SH-SY5Y (cell line): Measurements from ENCODE around the gene ATF7IP.
A peak's percentile ranks its signal among the peaks of the same experiment; 100 is the strongest.

Experiments
- GATA2 ChIP-seq: IDR thresholded peaks from 2 replicates; pipeline ENCODE4 v1.6.1; 2011; ENCODE audit warnings: mild to moderate bottlenecking, low read depth, low read length
- GATA3 ChIP-seq: IDR thresholded peaks from 2 replicates; pipeline ENCODE4 v1.6.1; 2011; ENCODE audit warnings: low read depth, mild to moderate bottlenecking, low read length, moderate library complexity

ATF7IP gene

DNA sequence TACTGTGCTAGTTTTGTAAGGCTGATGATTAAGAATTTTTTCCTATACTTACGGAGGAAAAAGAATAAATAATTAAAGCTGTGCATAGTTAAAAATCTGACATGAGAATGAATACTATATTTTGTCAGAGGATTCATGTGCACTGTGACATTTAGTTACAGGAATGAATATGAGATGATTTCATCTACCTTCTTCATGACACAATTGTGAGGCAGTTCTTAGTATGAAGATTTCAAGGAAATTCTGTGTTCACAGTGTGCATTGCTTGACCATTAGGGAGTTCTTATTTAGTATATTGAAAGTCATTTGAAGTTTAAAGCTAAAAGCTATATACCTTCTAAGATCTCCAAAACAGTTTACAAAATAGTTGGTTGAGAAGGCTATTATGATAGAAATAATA is 70.1 kb downstream of the ATF7IP start:
- no peak for TF ChIP-seq GATA2
- TF ChIP-seq GATA3, result no peak

DNA sequence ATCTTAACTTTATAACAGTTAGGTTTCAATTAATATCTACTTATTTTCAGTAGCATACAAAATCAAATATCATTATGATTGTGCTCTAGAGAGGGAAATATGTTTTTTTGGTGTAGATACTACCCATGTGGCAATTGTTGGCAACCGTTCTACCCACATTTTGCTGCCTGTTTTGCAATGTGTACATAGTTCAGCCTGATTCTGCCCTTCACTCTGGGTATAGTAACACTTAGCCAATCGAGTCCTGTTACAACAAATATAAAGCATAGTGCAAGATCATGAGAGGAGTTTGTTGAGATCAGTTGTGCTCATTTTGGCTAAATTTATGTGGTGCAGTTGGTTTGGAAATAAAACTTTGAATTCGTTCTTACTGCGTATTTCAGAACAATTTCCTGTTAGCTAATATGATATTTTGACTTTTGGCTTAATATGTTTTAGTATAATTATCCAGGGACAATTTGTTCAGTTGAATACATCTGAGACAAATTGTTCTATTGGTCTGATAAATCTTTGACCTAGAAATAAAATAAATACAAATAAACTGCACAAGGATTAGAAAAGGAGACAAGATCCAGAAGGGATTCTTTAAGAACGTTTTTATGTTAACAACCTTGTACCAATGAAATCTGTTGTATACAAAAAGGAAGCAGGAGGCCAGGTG is 76.9 kb downstream of the ATF7IP start:
- TF ChIP-seq GATA3, result no peak
- no peak for TF ChIP-seq GATA2

DNA sequence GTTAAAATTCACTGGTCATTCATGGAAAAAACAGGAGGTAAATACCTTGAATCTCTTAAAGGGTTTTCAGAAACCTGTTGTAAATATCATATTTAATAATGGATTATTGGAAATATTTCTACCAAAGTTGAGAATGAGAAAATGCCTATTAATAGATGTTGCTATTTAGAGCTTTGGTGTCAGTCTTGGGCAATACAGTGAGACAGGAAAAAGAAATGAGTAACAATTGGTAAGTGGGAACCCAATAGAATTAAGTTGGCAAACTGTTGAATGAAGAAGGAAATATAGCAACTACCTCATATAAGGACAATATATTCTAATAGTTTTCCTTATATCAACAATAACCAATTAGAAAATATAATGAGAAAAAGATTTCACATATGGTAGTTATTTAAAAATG is 78.0 kb downstream of the ATF7IP start:
- TF ChIP-seq GATA2 (no peak), GATA3 (no peak)

DNA sequence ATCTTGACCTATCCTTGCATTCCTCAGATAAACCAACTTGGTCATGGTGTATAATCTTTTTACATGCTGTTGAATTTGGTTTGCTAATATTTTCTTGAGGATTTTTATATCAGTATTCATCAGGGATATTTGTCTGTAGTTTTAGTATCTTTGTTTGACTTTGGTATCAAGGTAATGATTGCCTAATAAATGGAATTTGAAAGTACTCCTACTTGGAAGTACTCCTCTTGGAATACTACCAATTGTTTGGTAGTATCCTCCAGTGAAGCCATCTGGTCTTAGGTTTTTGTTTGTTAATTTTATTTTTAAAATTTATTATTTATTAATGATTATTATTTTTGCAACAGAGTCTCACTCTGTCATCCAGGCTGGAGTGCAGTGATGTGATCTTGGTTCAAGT is 85.0 kb downstream of the ATF7IP start:
- TF ChIP-seq GATA2 (no peak), GATA3 (no peak)

DNA sequence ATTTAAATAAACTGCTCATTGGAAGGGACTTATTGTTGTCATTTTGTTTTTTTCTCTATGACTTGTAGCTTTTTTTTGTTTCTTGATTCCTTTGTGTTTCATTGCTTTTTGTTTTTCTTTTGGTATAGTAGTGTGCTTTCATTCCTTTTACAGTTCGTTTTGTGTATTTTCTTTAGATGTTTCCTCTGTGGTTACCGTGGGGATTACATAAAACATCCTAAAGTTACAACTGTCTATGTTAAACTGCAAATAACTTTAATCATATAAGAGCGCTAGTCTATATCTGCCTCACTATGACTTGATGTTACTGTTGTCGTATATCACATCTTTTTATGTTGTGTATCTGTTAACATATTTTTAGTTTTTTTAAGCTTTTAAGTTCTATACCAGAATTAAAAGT is 86.9 kb downstream of the ATF7IP start:
- TF ChIP-seq GATA2 (no peak), GATA3 (no peak)

DNA sequence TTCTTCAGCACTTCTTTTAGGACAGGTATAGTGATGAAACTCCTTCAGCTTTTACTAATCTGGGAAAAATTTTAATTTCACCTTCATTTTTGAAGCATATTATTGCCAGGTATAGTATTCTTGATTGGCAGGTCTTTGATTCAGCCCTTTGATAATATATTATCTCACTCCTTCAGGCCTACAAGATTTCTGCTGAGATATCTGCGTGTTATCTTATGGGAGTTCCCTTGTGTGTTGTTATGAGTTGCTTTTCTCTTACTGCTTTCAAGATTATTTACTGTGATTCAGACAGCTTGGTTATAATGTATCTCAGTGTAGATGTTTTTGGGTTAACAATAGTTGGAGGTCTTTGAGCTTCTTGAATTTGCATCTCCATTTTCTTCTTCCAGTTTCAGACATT is 87.4 kb downstream of the ATF7IP start:
- TF ChIP-seq GATA3, result no peak
- TF ChIP-seq GATA2, result no peak

DNA sequence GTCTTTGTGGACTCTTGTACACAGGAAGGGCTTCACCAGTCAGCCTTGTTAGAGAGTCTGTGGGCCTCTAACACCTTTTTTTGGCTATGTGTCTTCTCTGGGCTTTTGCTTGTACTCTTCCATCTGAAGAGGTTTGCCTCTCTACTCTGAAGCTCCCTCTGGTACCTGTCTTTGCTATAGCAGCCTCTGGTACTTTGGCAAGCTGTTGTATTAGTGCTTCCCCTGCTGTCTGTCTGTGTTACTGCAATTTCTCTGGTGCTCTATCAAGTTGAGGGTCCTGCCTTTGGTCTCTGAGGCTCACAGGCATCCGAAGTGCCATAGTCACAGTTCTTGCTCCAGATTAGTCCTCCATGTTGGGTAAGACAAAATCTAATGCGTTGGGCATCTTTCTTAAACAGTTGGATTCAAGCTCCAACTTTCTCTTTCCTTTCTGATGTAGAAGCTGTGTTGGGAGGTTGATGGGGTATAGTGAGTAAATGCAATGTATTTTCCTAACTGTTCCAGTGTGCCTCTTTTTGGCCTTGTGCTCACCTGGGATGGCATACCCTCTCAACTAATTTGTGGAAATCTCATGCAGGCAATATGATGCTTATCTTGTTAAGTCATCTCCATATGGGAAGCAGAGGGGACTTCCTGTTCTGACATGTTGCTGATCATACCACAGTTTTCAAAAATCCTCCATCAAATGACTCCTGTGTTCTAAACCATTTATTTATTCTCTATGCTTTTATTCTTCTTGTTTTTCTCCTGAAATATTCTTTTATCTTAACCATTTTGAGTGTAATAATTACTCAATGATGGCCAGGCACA is 88.8 kb downstream of the ATF7IP start:
- no peak for TF ChIP-seq GATA2
- TF ChIP-seq GATA3, result peak; percentile 21; the same call in 1 of the 2 replicates

DNA sequence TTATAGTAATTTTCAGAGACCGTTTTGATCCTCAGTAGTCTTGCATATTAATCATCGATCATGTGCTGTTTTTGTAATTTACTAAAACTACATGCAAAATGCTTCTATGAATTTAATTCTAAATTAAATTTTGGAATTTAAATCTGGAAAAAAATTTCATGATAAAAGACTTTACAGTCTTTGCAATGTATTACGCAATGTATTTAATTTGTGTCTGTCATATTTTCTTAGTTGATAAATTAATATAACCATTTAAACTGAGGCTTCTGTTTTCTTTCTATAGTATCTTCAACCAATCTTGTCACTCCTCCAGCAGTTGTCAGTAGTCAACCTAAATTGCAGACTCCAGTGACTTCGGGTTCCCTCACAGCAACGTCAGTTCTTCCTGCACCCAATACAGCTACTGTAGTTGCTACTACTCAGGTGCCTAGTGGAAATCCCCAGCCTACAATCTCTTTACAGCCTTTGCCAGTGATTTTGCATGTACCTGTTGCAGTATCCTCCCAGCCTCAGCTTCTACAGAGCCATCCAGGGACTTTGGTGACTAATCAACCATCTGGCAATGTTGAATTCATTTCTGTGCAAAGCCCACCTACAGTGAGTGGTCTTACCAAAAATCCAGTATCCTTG is 94.8 kb downstream of the ATF7IP start:
- TF ChIP-seq GATA2, result no peak
- no peak for TF ChIP-seq GATA3

DNA sequence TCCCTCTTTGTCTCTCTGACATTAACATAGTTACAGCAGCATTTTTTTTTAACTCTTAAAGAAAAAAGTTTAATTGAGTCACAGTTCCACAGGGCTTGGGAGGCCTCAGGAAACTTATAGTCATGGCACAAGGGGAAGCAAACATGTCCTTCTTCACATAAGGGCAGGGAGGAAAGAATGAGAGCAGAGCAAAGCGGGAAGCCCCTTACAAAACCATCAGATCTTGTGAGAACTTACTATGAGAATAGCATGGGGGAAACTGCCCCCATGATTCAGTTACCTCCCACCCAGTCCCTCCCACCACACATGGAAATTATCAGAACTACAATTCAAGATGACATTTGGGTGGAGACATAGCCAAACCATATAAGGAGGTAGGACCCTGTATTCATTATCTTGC is 106.0 kb downstream of the ATF7IP start:
- TF ChIP-seq GATA3 (no peak), GATA2 (no peak)

DNA sequence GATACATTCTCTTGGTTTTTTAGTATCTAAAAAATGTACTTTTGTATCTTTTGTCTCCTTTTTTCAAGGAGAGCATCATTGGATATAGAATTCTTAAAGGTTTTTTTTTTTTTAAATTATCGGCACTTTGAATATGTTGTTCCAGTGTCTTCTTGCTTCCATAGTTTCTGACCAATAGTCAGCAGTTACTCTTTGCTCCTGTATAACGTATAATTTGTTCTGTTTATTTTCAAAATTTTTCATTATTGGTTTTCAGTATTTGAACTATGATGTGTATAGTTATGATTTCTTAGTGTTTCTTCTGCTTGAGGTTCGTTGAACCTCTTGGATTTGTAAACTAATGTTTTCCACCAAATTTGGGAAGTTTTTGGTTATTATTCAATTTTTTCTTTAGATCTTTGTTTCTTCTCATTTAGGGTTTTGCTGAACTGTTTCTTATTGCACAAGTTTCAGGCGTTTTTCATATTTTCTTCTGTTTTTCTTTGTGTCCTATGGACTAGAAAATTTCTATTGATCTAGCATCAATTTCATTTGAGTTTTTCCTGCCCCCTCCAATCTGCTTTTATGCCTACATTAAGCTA is 108.3 kb downstream of the ATF7IP start:
- TF ChIP-seq GATA2 (no peak), GATA3 (no peak)

DNA sequence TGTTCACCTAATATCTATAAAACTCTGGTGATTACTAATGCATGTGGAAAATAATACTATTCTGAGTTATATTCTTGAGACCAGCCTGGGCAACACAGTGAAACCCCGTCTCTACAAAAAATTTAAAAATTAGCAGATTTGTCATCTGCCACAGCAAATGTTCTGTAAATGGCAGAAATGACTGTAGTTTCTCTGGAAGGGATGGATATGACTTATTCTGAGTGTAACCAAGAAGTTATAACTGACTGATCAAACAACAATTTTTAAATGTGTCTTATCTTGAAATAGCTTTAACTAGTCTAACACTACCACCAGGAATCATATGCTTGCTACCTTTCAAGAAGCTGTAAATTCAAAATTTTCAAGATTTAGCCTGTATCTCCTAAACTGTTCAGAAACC is 113.5 kb downstream of the ATF7IP start:
- no peak for TF ChIP-seq GATA2
- no peak for TF ChIP-seq GATA3

DNA sequence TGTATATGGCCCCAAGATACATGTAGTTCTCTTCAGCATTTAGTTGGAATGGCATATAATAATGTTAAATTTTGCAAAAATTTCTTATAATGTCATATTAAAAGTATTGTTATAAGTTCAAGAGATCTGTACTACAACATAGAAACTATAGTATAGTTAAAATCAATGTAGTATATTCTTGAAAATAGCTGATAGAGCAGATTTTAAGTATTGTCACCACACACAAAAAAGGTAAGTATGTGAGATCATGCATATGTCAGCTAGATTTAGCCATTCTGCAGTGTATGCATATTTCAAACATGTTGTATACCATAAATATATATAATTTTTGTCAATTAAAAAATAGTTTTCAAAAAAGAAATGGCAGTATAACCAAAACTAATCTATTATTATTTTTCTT is 115.7 kb downstream of the ATF7IP start:
- TF ChIP-seq GATA2 (no peak), GATA3 (no peak)

DNA sequence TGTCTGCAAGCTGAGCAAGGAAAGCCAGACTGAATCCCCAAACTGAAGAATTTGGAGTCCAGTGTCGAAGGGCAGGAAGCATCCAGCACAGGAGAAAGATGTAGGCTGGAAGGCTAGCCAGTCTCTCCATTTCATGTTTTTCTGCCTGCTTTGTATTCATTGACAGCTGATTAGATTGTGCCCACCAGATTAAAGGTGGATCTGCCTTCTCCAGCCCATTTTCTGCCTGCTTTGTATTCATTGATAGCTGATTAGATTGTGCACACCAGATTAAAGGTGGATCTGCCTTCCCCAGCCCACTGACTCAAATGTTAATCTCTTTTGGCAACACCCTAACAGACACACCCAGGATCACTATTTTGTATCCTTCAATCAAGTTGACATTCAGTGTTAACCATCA is 116.9 kb downstream of the ATF7IP start:
- no peak for TF ChIP-seq GATA3
- no peak for TF ChIP-seq GATA2

DNA sequence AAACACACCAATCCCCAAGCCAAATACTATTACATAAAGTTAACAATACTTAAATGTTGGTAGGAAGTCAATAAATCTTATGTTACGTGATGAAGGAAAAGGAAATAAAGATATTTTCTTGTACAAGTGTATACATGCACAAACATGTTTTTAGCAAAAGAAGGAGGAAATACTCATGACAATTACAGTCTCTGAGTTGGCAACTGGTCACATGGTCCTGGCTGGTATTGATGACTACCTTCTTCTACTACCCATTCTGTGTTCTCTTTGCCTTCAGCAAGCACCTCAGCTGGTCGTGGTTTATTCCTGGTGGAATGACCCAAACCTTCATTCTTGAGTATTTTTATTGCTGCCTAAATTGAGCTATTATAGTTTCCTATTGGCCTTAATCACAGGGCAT is 117.4 kb downstream of the ATF7IP start:
- TF ChIP-seq GATA3, result no peak
- no peak for TF ChIP-seq GATA2

DNA sequence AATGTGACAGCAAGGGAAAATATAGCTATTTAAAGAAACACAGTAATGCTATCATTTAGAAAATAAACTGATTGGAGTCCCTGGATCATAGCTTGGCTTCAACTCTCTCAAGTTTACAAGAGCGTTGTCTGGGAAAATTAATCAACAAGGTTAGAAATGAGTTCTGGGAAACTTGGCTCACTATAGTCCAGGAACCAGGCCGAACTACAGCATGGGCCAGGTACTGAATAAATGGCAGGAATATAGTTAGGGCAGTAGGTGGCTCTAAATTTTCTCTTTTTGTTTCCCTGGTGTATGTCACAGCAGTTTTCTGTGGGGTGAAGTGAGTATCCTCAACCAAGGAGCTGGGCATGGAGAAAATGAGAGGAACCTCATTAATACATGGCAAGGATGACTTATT is 129.8 kb downstream of the ATF7IP start:
- TF ChIP-seq GATA2, result no peak
- TF ChIP-seq GATA3, result no peak
